ENCODE results near the gene ARID3C. TPM values are rescaled to one million over a fixed set of nuclear protein-coding genes. Genes with fewer than 3 reads are reported as not detected.

Gene ARID3C
- total and polyA plus RNA-seq, 2 of the 8 experiments (the other 6 are each of a cell fraction or from before 2014, with no cell fraction given) = 0.08 TPM; not detected in 1

GRCh38 chr9:34575241-34575640 is 53.6 kb downstream of the ARID3C start:
- Histone ChIP-seq H3K9ac (replicated peaks in 1 of 4; ENCODE audit: extremely low read depth in 1 of 4, low read depth in 3 of 4, low read length in 3 of 4) (no peak overlapping the region), H4K20me1 (replicated peaks in 1 of 2; ENCODE audit: control insufficient read depth in 1 of 2, insufficient read depth in 2 of 2, low read length in 2 of 2) (peaks cover 0 to 5% of the 10 kb centered on the region in 2 experiments), H3K4me3 (ENCODE audit: extremely low read depth in 1 of 4, insufficient read depth in 2 of 4, low read depth in 3 of 4, low read length in 4 of 4) (no peak overlapping the region), H3K4ac (replicated peaks; ENCODE audit: insufficient read length, low read depth, low read length) (no peak overlapping the region), H2BK5ac (ENCODE audit: low read depth, low read length) (no peak overlapping the region), H3K27me3 (replicated peaks in 1 of 4; ENCODE audit: control insufficient read depth in 3 of 4, extremely low read depth in 1 of 4, insufficient read depth in 3 of 4, low read length in 3 of 4) (peaks cover 18 to 53% (median 44%) of the 10 kb centered on the region in 4 experiments), H2AK5ac (ENCODE audit: low read depth, low read length) (0 out of 2 replicates have a peak overlapping the region, but pooled peaks have one; percentile 6), H3K18ac (ENCODE audit: extremely low read depth, low read length) (no peak overlapping the region), H3K23me2 (ENCODE audit: low read depth, low read length) (peaks cover 19% of the 10 kb centered on the region; the same call in 1 of the 2 replicates), H3K36me3 (ENCODE audit: control insufficient read depth in 2 of 4, insufficient read depth in 4 of 4, low read length in 3 of 4) (no peaks in the 10 kb centered on the region), H2AFZ (ENCODE audit: low read length) (no peak overlapping the region), H4K8ac (ENCODE audit: extremely low read depth, insufficient read depth, low read length) (no peak overlapping the region), H3K4me1 (replicated peaks in 1 of 4; ENCODE audit: control insufficient read depth in 3 of 4, insufficient read depth in 4 of 4, low read length in 3 of 4) (peaks cover 9 to 52% (median 29%) of the 10 kb centered on the region in 4 experiments), H3K4me2 (ENCODE audit: insufficient read depth in 1 of 2, low read depth in 2 of 2, low read length in 2 of 2) (no peak overlapping the region), H4K5ac (ENCODE audit: insufficient read length, low read depth, low read length) (no peak overlapping the region), H3K56ac (replicated peaks; ENCODE audit: insufficient read length, low read depth, low read length) (no peak overlapping the region), H3K79me2 (ENCODE audit: control insufficient read depth in 1 of 2, insufficient read depth in 2 of 2, low read length in 2 of 2) (no peaks in the 10 kb centered on the region), H4K91ac (replicated peaks; ENCODE audit: insufficient read length, low read length) (no peak overlapping the region), H3K9me3 (ENCODE audit: insufficient read depth in 2 of 2, low read depth in 1 of 2, low read length in 1 of 2) (no peaks in the 10 kb centered on the region), H3K27ac (ENCODE audit: low read depth, low read length) (no peak overlapping the region), H2BK12ac (ENCODE audit: low read depth, low read length) (no peak overlapping the region), H2BK120ac (replicated peaks; ENCODE audit: low read depth, low read length) (no peak overlapping the region), H2BK15ac (ENCODE audit: low read length) (no peak overlapping the region), H3K79me1 (ENCODE audit: low read depth, low read length) (no peaks in the 10 kb centered on the region), H3K23ac (ENCODE audit: insufficient read length) (no peak overlapping the region), H3K14ac (ENCODE audit: insufficient read length) (no peak overlapping the region), H2BK20ac (ENCODE audit: low read length) (no peak overlapping the region)
- DNase-seq (ENCODE audit: low read depth in 1 of 2, low spot score in 2 of 2) = no peak
- ChIA-PET CTCF (ENCODE audit: partially characterized antibody) (interaction anchor here (0.7 to 13.8 kb wide), 9 partner anchors 9 to 171 kb away, joined by 3 to 241 read pairs (median 6); no protein-coding TSS in a partner anchor), POLR2A (ENCODE audit: partially characterized antibody) (no interaction called here)
- no peak for FAIRE-seq
- 78% methylated on average over 8 of the region's 8 CpGs; no CpG with 5 or more reads in 1 of the 2 experiments for WGBS, 2 experiments (ENCODE audit: extremely low coverage in 1 of 2, insufficient coverage in 1 of 2, insufficient read length in 1 of 2, insufficient replicate concordance in 2 of 2, low coverage in 1 of 2, low lambda C conversion rate in 2 of 2, missing lambda C conversion rate in 1 of 2)
- no peak for TF ChIP-seq KDM1A (IDR thresholded peaks at IDR 0.05; ENCODE audit: borderline replicate concordance, low read length)
